ES-I3 (cell line): Measurements from ENCODE around the gene SLC35G6.
"Not testable (repeated sequence)": the region's sequence is repeated elsewhere in the genome, so short reads cannot be mapped to it uniquely, and the experiment has no call there.

Source experiments
- H3K36me3 ChIP-seq: 2 replicates; pipeline ENCODE4 v1.6.1; 2013; ENCODE audit warnings: mild to moderate bottlenecking, low read length, control low read depth, moderate library complexity; ENCODE audit not compliant: insufficient read depth
- H3K4me1 ChIP-seq: 2 replicates; pipeline ENCODE4 v1.6.1; 2013; ENCODE audit warnings: mild to moderate bottlenecking, control low read depth, low read length; ENCODE audit not compliant: insufficient read depth
- H3K9ac ChIP-seq: 2 replicates; pipeline ENCODE4 v1.6.1; 2013; ENCODE audit warnings: low read depth, mild to moderate bottlenecking, low read length, moderate library complexity
- H3K9me3 ChIP-seq: 2 replicates; pipeline ENCODE4 v1.6.1; 2013; ENCODE audit warnings: mild to moderate bottlenecking, low read length, moderate library complexity; ENCODE audit not compliant: control insufficient read depth, insufficient read depth

SLC35G6 gene

GRCh38 chr17:7480089-7480384 is 1.2 kb upstream of the SLC35G6 start:
- Histone ChIP-seq H3K9me3 (no peaks in the 10 kb centered on the region), H3K36me3 (no peaks in the 10 kb centered on the region), H3K4me1 (peaks cover 35% of the 10 kb centered on the region), H3K9ac (peak overlapping the region; percentile 80)

GRCh38 chr17:7481842-7482741 is 846 bp downstream of the SLC35G6 start:
- H3K9me3 ChIP-seq, H3K36me3 ChIP-seq, H3K9ac ChIP-seq: not testable (repeated sequence)
- peaks cover 28% of the 10 kb centered on the region for H3K4me1 ChIP-seq

GRCh38 chr17:7482742-7483088 is 1.5 kb downstream of the SLC35G6 start:
- not testable (repeated sequence) for H3K9me3 ChIP-seq, H3K36me3 ChIP-seq
- peak overlapping the region; percentile 83 for H3K9ac ChIP-seq
- H3K4me1 ChIP-seq: peaks cover 22% of the 10 kb centered on the region

- Histone ChIP-seq H3K9me3 (no peaks in the 10 kb centered on the region), H3K36me3 (no peaks in the 10 kb centered on the region), H3K9ac (peak overlapping the region; percentile 83), H3K4me1 (peaks cover 19% of the 10 kb centered on the region)
Measured at GRCh38 chr17:7483255-7484066, 2.2 kb downstream of the SLC35G6 start.

GRCh38 chr17:7484067-7484918 is 3.0 kb downstream of the SLC35G6 start, which contains the start of gene POLR2A:
TSS of gene POLR2A (plus strand) at chr17:7484366.
- H3K36me3 ChIP-seq: no peaks in the 10 kb centered on the region
- H3K9ac ChIP-seq: peak within 1 kb of the TSS; percentile 83
- peaks cover 19% of the 10 kb centered on the region for H3K4me1 ChIP-seq
- no peaks in the 10 kb centered on the region for H3K9me3 ChIP-seq

GRCh38 chr17:7484919-7485377 is 3.7 kb downstream of the SLC35G6 start:
- Histone ChIP-seq H3K9me3 (no peaks in the 10 kb centered on the region), H3K36me3 (no peaks in the 10 kb centered on the region), H3K4me1 (peaks cover 17% of the 10 kb centered on the region), H3K9ac (peak overlapping the region; percentile 83)

GRCh38 chr17:7486181-7486580 is 4.9 kb downstream of the SLC35G6 start:
- peak overlapping the region; percentile 83; the same call in 1 of the 2 replicates for H3K9ac ChIP-seq
- H3K4me1 ChIP-seq: peaks cover 14% of the 10 kb centered on the region
- H3K9me3 ChIP-seq: no peaks in the 10 kb centered on the region
- H3K36me3 ChIP-seq: no peaks in the 10 kb centered on the region; the same call in 1 of the 2 replicates

- peaks cover 8% of the 10 kb centered on the region for H3K4me1 ChIP-seq
- H3K36me3 ChIP-seq: no peaks in the 10 kb centered on the region; the same call in 1 of the 2 replicates
- no peaks in the 10 kb centered on the region for H3K9me3 ChIP-seq
- H3K9ac ChIP-seq: no peak overlapping the region
Measured at GRCh38 chr17:7490144-7490543, 8.9 kb downstream of the SLC35G6 start.

- Histone ChIP-seq H3K9ac (no peak overlapping the region), H3K36me3 (peaks cover 4% of the 10 kb centered on the region; the same call in 1 of the 2 replicates), H3K4me1 (no peaks in the 10 kb centered on the region; the same call in 1 of the 2 replicates), H3K9me3 (no peaks in the 10 kb centered on the region)
Measured at GRCh38 chr17:7491583-7491982, 10.3 kb downstream of the SLC35G6 start.

- peaks cover 24% of the 10 kb centered on the region for H3K36me3 ChIP-seq
- H3K4me1 ChIP-seq: no peaks in the 10 kb centered on the region
- H3K9ac ChIP-seq: no peak overlapping the region
- H3K9me3 ChIP-seq: no peaks in the 10 kb centered on the region
Measured at GRCh38 chr17:7493941-7494340, 12.7 kb downstream of the SLC35G6 start.

- no peaks in the 10 kb centered on the region for H3K4me1 ChIP-seq
- no peak overlapping the region for H3K9ac ChIP-seq
- peaks cover 34% of the 10 kb centered on the region for H3K36me3 ChIP-seq
- H3K9me3 ChIP-seq: no peaks in the 10 kb centered on the region
Measured at GRCh38 chr17:7495906-7496434, 14.7 kb downstream of the SLC35G6 start.

- no peaks in the 10 kb centered on the region for H3K9me3 ChIP-seq
- peaks cover 36% of the 10 kb centered on the region for H3K36me3 ChIP-seq
- no peaks in the 10 kb centered on the region for H3K4me1 ChIP-seq
- no peak overlapping the region for H3K9ac ChIP-seq
Measured at GRCh38 chr17:7496470-7497183, 15.4 kb downstream of the SLC35G6 start.

GRCh38 chr17:7497228-7497627 is 16.0 kb downstream of the SLC35G6 start:
- Histone ChIP-seq H3K9me3 (no peaks in the 10 kb centered on the region), H3K4me1 (no peaks in the 10 kb centered on the region), H3K9ac (no peak overlapping the region), H3K36me3 (peaks cover 42% of the 10 kb centered on the region)
